IPS DF 4.7 (cell line): ENCODE measurements around the gene GALNT15.
A peak's percentile ranks its signal among the peaks of the same experiment; 100 is the strongest.

Source experiments
- DNase-seq: peaks from one replicate; pipeline ENCODE4 v3.0.0-alpha.2; 2013; ENCODE audit warnings: low spot score; ENCODE audit errors: extremely low read depth

The GALNT15 gene

DNA sequence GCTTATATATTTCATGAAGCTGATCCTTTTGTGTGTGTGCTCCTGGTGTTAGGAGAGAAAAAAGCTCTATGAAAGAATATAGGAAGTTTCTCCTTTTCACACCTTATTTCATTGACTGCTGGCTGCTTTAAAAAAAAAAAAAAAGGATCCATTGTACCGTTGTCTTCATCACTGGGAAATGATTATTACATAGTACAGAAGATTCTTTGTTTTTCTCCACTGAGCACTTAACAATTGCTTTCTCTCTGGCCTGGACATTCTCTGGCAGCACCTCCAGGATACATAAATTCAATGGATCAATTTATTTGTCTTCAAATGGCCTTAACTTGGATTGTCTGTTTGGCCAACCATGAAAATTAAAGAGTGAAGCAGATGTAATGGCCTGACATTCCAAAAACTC is 53.1 kb downstream of the GALNT15 start:
- no peak for DNase-seq

DNA sequence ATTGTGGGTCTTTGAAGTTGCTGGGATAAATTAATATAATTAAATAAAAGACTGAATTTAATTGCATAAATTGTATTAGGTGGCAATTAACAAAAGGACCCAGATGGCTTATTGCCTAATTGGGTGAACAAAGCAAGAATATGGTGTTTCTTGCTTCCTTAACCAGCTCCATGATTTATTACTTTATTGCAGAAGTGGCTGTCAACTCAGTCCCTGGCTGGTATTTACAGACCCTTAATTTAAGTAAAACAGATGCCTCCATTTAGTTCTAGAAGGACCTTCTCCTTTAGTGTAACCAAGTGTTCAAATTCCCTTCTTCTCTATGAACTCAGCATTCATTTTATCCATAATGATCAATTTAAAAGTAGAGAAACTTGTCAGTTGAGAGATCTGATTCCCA is 55.2 kb downstream of the GALNT15 start:
- DNase-seq: no peak

DNA sequence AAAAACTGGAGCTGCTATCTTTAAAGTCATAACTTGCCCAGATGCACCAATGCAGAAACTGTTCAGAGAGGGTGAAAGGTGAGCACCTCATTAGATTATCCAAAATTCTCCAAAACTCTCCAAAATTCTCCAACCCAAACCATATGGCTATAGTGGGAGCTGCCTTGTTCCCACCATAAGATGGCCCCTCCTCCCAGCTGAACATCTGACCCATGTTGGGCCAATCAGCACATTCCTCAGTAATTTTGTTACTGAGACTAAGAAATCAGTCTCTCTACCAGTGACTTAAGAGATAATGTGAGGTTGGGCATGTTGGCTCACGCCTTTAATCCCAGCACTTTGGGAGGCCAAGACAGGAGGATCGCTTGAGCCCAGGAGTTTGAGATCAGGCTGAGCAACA is 57.5 kb downstream of the GALNT15 start:
- no peak for DNase-seq

GRCh38 chr3:16233806-16234205 is 59.3 kb downstream of the GALNT15 start:
- DNase-seq: no peak

DNA sequence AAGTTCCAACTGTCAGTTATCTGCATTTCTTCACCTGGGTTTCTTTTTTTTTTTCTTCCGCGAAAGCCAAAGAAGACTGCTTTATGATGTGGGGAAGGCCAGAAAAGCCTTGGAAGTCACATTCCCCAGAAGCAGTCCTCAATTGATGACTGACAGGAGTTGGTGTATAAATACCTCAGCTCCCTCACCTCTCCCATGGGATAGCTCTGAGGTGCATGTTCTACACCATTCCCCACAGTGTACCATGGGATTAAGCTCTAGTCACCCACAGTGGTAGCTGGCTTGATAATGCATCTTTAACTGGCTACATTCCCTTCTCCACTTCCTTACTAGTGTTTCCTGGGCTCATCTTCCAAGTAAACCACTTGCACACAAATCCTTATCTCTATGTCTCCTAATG is 59.8 kb downstream of the GALNT15 start:
- no peak for DNase-seq

GRCh38 chr3:16236030-16236639 is 61.7 kb downstream of the GALNT15 start:
- DNase-seq: no peak

DNA sequence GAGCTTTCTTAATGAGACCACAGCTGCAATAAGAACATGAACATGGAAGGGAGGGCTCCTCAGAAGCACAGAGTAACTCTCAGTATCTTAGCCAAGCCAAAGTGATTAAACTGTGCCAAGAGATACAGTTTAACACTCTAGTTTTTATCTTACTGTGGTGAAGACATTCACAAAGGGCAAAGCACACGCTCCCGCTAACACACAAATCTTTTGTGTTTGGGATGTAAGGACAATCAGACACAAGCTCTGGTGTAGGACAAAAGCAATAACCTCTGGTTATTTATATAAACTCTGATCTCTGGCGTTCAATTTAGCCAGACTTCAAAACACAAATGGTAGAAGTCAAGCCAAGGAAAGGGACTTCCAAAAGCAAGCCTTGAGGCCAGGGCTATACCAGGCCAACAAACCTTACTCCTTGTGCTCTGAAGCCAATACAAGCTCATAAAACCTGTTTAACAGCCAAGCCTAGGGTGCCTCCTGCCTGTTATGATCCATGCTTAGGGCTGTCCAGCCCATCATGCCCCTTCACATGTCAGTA is 62.4 kb downstream of the GALNT15 start:
- DNase-seq: no peak

DNA sequence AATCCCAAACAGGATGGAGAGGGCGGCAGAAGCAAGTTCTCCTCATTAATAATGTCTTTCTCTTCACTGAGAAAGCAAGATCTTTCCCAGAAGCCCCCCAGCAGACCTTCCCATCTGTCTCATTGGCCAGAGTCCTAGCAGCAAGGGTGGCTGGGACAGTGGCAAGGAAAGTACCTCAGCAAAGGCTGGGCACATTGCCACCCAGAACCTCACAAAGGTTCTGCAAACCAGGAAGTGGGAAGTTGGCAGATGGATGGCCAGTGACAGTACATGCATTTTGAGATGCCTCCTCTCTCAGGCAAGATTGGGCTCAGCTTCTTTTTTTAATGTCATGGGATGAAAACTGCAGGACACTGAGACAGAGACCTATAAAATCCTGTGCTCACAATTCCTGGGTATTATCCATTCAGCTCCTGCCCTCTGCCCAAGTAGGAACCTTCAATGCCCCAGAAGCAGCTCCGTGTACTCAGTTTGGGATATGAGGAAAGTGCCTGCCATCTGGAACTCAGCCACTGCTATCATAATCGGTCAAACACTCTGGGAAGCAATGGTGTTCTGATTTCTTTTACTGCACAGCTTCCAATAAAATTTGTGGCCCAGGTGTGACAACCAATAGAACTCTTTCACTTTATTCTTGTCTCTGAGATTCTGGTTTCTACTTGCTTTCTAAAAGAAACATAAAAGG is 64.7 kb downstream of the GALNT15 start:
- DNase-seq: no peak

DNA sequence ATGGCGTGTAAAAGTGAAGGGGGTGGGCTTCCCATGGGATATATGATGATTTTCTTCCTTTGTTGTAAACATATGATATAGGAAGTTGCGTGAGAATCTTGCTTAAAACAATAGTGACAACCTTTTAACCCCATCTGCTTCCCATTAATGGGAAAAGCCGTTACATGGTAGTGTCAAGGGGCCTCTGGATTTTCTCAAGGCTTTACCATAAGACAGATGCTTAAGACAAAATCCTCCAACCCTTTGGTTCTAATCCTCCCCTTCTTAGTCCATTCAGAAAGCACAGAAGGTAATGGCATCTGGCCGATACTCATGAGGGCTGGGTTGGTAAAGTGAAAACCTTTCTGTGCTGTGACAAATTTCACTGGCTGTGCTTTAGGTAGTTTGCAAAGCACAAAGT is 65.3 kb downstream of the GALNT15 start:
- no peak for DNase-seq

DNA sequence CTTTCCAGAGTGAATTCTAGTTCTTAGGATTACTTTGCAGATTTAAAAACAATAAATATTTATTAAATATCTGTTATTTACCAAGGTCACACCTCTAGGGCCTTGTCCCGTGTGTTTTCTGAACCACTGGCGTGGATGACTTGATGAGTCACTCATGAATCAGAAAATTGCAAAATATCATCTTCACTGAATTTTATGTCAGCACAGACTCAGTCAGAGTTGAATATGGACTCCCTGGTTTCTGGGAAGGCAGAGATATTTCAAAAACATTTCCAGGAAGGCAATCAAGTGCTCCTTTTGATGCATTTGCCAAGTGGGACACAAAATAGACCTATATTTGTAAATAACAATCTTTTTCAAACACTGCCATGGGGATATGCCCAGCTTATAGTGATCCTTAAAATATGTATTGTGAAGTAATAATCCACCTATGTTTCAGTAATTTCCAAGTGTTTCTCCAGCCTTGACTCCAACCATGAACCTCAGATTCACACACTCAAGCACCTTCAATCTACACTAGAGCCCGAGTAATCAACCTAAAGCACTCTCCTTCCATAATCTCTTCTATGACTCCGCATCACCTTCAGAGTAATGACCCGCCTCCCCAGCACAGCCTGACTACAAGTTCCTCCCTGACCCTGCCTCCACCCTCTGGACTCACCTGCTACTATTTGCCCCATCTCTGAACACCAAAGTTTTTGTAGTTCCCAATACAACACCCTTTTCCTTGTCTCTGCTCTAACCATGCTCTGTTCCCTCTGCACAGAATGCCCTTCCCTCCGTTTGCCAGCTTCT is 65.9 kb downstream of the GALNT15 start:
- DNase-seq: no peak

DNA sequence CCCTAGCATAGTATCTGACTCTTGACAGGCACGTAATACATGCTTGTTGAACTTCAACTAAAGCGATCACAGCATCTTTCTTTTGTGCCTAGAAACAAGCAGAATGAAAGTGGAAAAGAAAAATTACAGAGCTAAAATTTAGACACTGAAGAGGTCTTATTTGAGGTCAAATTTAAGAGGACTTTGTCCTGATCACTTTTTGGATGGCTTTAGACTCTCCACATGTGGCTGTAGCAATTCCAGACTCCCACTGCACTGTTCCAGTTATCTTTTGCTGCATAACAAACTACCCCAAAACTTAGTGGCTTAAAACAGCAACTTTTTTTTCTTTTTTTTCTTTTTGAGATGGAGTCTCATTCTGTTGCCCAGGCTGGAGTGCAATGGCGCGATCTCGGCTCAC is 66.7 kb downstream of the GALNT15 start:
- no peak for DNase-seq

GRCh38 chr3:16242177-16242576 is 67.7 kb downstream of the GALNT15 start:
- DNase-seq: no peak

GRCh38 chr3:16243706-16244490 is 69.4 kb downstream of the GALNT15 start:
- DNase-seq: no peak

GRCh38 chr3:16245609-16246008 is 71.1 kb downstream of the GALNT15 start:
- no peak for DNase-seq

DNA sequence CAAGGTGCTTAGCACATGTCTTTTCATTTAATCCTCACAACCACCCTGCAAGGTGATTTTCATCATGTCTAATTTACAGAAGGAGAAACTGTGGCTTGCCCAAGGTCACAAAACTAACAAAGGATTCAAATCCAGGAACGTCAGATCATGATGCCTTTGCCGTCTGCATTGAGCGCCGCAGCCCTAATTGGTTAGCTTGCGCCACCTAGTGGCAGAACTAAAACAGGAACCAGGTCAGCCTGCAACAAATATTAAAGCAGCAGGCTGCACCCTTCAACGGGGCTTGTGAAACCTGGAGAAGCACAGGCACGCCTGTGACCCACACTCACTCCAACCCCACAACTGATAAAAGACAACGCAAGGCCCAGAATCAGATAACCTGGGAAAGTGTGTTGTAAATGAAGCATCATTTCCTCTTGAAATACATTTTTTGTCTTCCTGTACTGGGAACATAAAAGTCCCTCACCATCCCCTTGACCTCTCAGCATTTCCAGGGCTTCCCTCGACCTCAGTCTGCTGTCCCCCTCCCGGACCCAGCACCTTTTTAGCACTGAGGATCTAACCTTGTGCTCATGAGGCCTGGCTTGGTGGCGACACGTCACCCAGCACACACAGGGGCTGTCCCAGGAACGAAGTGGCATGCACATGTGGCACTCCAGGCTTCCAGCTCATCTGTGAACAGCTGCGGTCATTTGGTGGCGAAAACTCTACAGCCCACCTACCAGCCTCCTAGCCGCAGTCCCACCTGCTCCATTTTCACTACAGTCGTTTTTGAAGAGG is 73.0 kb downstream of the GALNT15 start:
- DNase-seq: peak; percentile 53

DNA sequence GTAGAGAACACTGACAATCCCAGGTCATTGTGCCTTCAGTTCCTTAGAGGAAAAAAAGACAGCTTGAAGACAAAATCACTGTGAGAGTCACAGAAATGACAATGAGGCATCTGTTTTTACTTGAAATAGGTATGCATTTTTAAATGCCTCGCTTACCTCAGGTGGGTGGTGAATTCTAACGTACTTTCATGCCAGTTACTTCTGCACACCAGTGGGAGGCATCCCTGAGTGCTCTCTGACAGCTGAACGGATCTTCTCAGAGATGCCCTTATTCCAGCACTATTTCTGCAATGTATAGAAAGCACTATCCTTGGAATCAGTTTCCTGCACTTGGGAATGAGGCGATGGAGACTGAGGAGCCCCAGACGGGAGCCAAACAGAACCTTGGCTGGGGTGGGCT is 74.1 kb downstream of the GALNT15 start:
- no peak for DNase-seq

- DNase-seq: peak; percentile 36
Observed at GRCh38 chr3:16249336-16249735, 74.9 kb downstream of the GALNT15 start.

DNA sequence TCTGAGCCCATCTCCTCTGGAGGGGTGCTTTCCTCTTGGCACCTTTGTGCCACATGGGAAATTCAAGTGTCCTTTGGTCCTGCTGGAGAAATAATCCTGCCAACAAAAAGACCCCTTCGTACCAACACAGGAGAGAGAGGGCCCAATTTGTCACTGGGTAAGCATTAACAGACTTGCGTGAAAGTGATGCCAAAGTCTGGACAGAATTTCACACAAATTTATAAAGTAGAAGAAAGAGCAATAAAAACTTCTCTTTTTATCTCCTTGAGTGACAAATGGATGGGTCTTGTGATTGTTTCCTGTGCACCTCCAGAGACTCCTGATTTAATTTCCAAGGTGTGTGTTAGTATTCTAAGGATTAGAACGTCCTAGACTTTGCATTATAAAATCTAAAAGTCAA is 75.4 kb downstream of the GALNT15 start:
- DNase-seq: no peak

DNA sequence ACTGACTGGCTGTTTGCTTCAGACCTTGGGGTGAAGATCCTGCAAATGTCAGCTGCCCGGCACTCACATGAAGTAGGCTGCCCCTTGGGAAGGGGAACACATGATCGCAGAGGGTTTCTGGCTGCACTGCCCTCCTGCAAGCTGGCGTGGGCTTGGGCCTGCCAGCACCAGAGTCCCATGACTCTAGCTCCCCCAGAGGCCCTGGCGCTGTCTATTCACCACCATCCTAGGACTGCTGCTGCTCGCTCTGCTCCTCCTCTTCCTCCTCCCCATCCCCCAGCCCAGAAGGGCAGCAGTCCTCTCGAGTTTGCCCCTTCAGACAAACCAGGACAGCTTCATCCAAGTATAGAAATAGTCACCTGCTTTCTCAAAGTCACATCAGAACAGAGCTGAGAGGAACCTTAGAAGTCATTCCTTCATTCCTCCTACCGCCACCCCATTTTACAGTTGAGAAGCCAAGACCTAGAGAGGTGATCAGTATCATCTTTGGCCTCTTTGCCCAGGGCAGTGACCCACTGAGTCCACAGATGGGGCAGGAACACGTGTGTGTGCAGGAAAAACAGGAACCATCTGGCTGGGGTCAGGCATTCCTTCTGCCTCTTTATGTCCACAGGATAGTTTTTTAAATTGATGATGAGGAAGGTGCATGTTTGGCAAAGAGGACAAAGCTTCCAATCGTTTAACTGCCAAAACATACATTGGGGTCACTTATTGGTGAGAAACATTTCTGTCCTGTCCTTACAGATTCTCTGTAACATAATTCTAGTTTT is 77.0 kb downstream of the GALNT15 start:
- DNase-seq: no peak
